ENCODE results near the gene LIPK. TPM values are rescaled to one million over a fixed set of nuclear protein-coding genes. Genes with fewer than 3 reads are reported as not detected.
A peak's percentile ranks its signal among the peaks of the same experiment; 100 is the strongest.

LIPK gene
- total and polyA plus RNA-seq, 2 of the 8 experiments (the other 6 are each of a cell fraction or from before 2014, with no cell fraction given) = not detected

- Histone ChIP-seq H2BK5ac (ENCODE audit: low read depth, low read length) (no peak overlapping the region), H3K79me1 (ENCODE audit: low read depth, low read length) (no peaks in the 10 kb centered on the region), H3K27ac (ENCODE audit: low read depth, low read length) (no peak overlapping the region), H3K9ac (replicated peaks in 1 of 4; ENCODE audit: extremely low read depth in 1 of 4, low read depth in 3 of 4, low read length in 3 of 4) (no peak overlapping the region), H3K14ac (ENCODE audit: insufficient read length) (no peak overlapping the region), H4K5ac (ENCODE audit: insufficient read length, low read depth, low read length) (no peak overlapping the region), H4K91ac (replicated peaks; ENCODE audit: insufficient read length, low read length) (no peak overlapping the region), H3K18ac (ENCODE audit: extremely low read depth, low read length) (no peak overlapping the region), H2BK12ac (ENCODE audit: low read depth, low read length) (no peak overlapping the region), H3K4me3 (ENCODE audit: extremely low read depth in 1 of 4, insufficient read depth in 2 of 4, low read depth in 3 of 4, low read length in 4 of 4) (no peak overlapping the region), H2AK5ac (ENCODE audit: low read depth, low read length) (no peak overlapping the region), H3K79me2 (ENCODE audit: control insufficient read depth in 1 of 2, insufficient read depth in 2 of 2, low read length in 2 of 2) (no peaks in the 10 kb centered on the region), H3K23ac (ENCODE audit: insufficient read length) (no peak overlapping the region), H4K20me1 (replicated peaks in 1 of 2; ENCODE audit: control insufficient read depth in 1 of 2, insufficient read depth in 2 of 2, low read length in 2 of 2) (no peaks in the 10 kb centered on the region), H3K56ac (replicated peaks; ENCODE audit: insufficient read length, low read depth, low read length) (no peak overlapping the region), H3K27me3 (replicated peaks in 1 of 4; ENCODE audit: control insufficient read depth in 3 of 4, extremely low read depth in 1 of 4, insufficient read depth in 3 of 4, low read length in 3 of 4) (no peaks in the 10 kb centered on the region), H3K9me3 (ENCODE audit: insufficient read depth in 2 of 2, low read depth in 1 of 2, low read length in 1 of 2) (no peaks in the 10 kb centered on the region), H3K4me1 (replicated peaks in 1 of 4; ENCODE audit: control insufficient read depth in 3 of 4, insufficient read depth in 4 of 4, low read length in 3 of 4) (no peaks in the 10 kb centered on the region), H4K8ac (ENCODE audit: extremely low read depth, insufficient read depth, low read length) (no peak overlapping the region), H3K36me3 (ENCODE audit: control insufficient read depth in 2 of 4, insufficient read depth in 4 of 4, low read length in 3 of 4) (no peaks in the 10 kb centered on the region), H3K4me2 (ENCODE audit: insufficient read depth in 1 of 2, low read depth in 2 of 2, low read length in 2 of 2) (no peak overlapping the region), H2BK120ac (replicated peaks; ENCODE audit: low read depth, low read length) (no peak overlapping the region), H3K23me2 (ENCODE audit: low read depth, low read length) (no peaks in the 10 kb centered on the region), H2AFZ (ENCODE audit: low read length) (no peak overlapping the region), H2BK15ac (ENCODE audit: low read length) (no peak overlapping the region), H2BK20ac (ENCODE audit: low read length) (no peak overlapping the region), H3K4ac (replicated peaks; ENCODE audit: insufficient read length, low read depth, low read length) (no peak overlapping the region)
- FAIRE-seq (peak; percentile 93), DNase-seq (ENCODE audit: low read depth in 1 of 2, low spot score in 2 of 2) (no peak)
- CTCF ChIA-PET (ENCODE audit: partially characterized antibody) = interaction anchor here (0.6 to 2.4 kb wide), 12 partner anchors 11 to 596 kb away, joined by 3 to 28 read pairs (median 4); no protein-coding TSS in a partner anchor
- 49% methylated on average over 2 of the region's 2 CpGs; no CpG with 5 or more reads in 1 of the 2 experiments for WGBS, 2 experiments (ENCODE audit: extremely low coverage in 1 of 2, insufficient coverage in 1 of 2, insufficient read length in 1 of 2, insufficient replicate concordance in 2 of 2, low coverage in 1 of 2, low lambda C conversion rate in 2 of 2, missing lambda C conversion rate in 1 of 2)
- TF ChIP-seq SUZ12 (IDR thresholded peaks at IDR 0.05; ENCODE audit: low read length) (no peak), RAD21 (IDR thresholded peaks at IDR 0.05 in 1 of 2, conservative IDR thresholded peaks at IDR 0.05 in 1 of 2; ENCODE audit: low read depth in 2 of 2, low read length in 2 of 2) (peak; percentile 58 to 60), FOSL1 (IDR thresholded peaks at IDR 0.05; ENCODE audit: insufficient read depth, low read depth, low read length) (no peak), TEAD4 (IDR thresholded peaks at IDR 0.05; ENCODE audit: low read depth, low read length) (no peak), GABPA (IDR thresholded peaks at IDR 0.05; ENCODE audit: borderline replicate concordance, insufficient read depth, low read length) (no peak), SP1 (IDR thresholded peaks at IDR 0.05; ENCODE audit: low read depth, low read length) (no peak), TCF12 (IDR thresholded peaks at IDR 0.05; ENCODE audit: low read depth, low read length) (no peak), CTCF (IDR thresholded peaks at IDR 0.05; ENCODE audit: control extremely low read depth in 1 of 3, insufficient read depth in 1 of 3, low read depth in 1 of 3, low read length in 3 of 3) (peak; percentile 44 to 78 (median 65)), SIN3A (conservative IDR thresholded peaks at IDR 0.05 in 1 of 2, IDR thresholded peaks at IDR 0.05 in 1 of 2; ENCODE audit: low read depth in 1 of 2, low read length in 2 of 2) (no peak), ZNF274 (IDR thresholded peaks at IDR 0.05; ENCODE audit: borderline replicate concordance, extremely low read depth, low read length) (no peak), KDM1A (IDR thresholded peaks at IDR 0.05; ENCODE audit: borderline replicate concordance, low read length) (no peak)
- POLR2A ChIA-PET (ENCODE audit: partially characterized antibody) = no interaction called here
Observed at GRCh38 chr10:88791924-88792323, 85.9 kb downstream of the LIPK start.

All from H1 (cell line).